OCI-LY7 (cell line): ENCODE data around the gene SNX32. TPM values are rescaled to one million over a fixed set of nuclear protein-coding genes. Genes with fewer than 3 reads are reported as not detected.

Source experiments
- BruUV-seq: library from RNA; stranded (reverse); fragments of 400-500 nt; replicated peaks from 2 replicates; lab custom pipeline; 2021; lab: Mats Ljungman, UMichigan
- CTCF ChIA-PET: fragments of 300-600 bp; sonication (Branson Sonifier 250); formaldehyde crosslinking; loops from one replicate; lab custom pipeline; 2022; ENCODE audit warnings: antibody characterized with exemption; ENCODE audit not compliant: unreplicated experiment; lab: Charles Lee
- POLR2A ChIA-PET: fragments of 300-600 bp; sonication (Branson Sonifier 250); formaldehyde crosslinking; loops from one replicate; lab custom pipeline; 2022; ENCODE audit warnings: antibody characterized with exemption; lab: Charles Lee
- DNase-seq: peaks from one replicate; pipeline ENCODE4 v3.0.0-alpha.2; 2015; ENCODE audit warnings: low spot score
- H2AFZ ChIP-seq: fragments of 200-600 bp; sonication (generic), shearing (Covaris generic); 2 replicates; pipeline ENCODE4 v1.6.1; 2014; ENCODE audit warnings: mild to moderate bottlenecking, antibody characterized with exemption, low read length, moderate library complexity
- H3K27ac ChIP-seq: fragments of 200-600 bp; sonication (generic); 2 replicates; pipeline ENCODE4 v1.5.1; 2014; ENCODE audit warnings: mixed run types, low read depth, mild to moderate bottlenecking, moderate library complexity, low read length, inconsistent platforms; ENCODE audit not compliant: poor library complexity, severe bottlenecking
- H3K36me3 ChIP-seq: fragments of 200-600 bp; sonication (generic); 2 replicates; pipeline ENCODE4 v1.6.1; 2014; ENCODE audit warnings: mild to moderate bottlenecking, antibody characterized with exemption, low read length, moderate library complexity, mixed read lengths; ENCODE audit not compliant: insufficient read depth
- H3K4me1 ChIP-seq: fragments of 200-600 bp; sonication (generic); 2 replicates; pipeline ENCODE4 v1.5.1; 2014; ENCODE audit warnings: mild to moderate bottlenecking, low read length; ENCODE audit not compliant: insufficient read depth, poor library complexity, severe bottlenecking
- H3K4me2 ChIP-seq: fragments of 200-600 bp; sonication (generic); 2 replicates; pipeline ENCODE4 v1.6.1; 2014; ENCODE audit warnings: mild to moderate bottlenecking, low read length
- H3K4me3 ChIP-seq: fragments of 200-600 bp; sonication (generic); 2 replicates; pipeline ENCODE4 v1.5.1; 2014; ENCODE audit warnings: mild to moderate bottlenecking, low read depth, low read length; ENCODE audit not compliant: poor library complexity, severe bottlenecking
- H3K79me2 ChIP-seq: fragments of 200-600 bp; sonication (generic); 2 replicates; pipeline ENCODE4 v1.6.1; 2016; ENCODE audit warnings: low read depth, mild to moderate bottlenecking, low read length, moderate library complexity, mixed read lengths; ENCODE audit not compliant: insufficient read depth
- H3K9me2 ChIP-seq: fragments of 200-600 bp; sonication (generic); 2 replicates; pipeline ENCODE4 v1.6.1; 2016; ENCODE audit warnings: mild to moderate bottlenecking, low read length, mixed read lengths; ENCODE audit not compliant: insufficient read depth
- H3K9me3 ChIP-seq: fragments of 200-600 bp; sonication (generic); 2 replicates; pipeline ENCODE4 v1.6.1; 2014; ENCODE audit warnings: mild to moderate bottlenecking, mixed run types, low read length, mixed read lengths
- H4K20me1 ChIP-seq: fragments of 200-600 bp; sonication (generic); 2 replicates; pipeline ENCODE4 v1.6.1; 2014; ENCODE audit warnings: mild to moderate bottlenecking, antibody characterized with exemption, low read length, moderate library complexity, mixed read lengths; ENCODE audit not compliant: insufficient read depth
- EZH2phosphoT487 ChIP-seq: fragments of 200-600 bp; sonication (generic); IDR thresholded peaks from 2 replicates; pipeline ENCODE4 v1.6.1; 2018; ENCODE audit warnings: low read depth, borderline replicate concordance, mild to moderate bottlenecking, mixed run types, antibody characterized with exemption, low read length, moderate library complexity, mixed read lengths
- intact Hi-C: fragments of 100-400 bp; cut with micrococcal nuclease; formaldehyde crosslinking; loops from one replicate; pipeline ENCODE4 v1.10.0; 2022; ENCODE audit not compliant: unreplicated experiment
- total RNA-seq, 2 experiments: library from RNA; depleted of rRNA in 1 of 2; stranded (reverse); fragments of >200 nt in 1 of 2; shearing (Covaris generic) in 1 of 2; gene quantifications; 2 replicates each; pipeline ENCODE4 v1.2.3, GENCODE V29; 2014 to 2022
- TF ChIP-seq, protein P1 (sequence below): fragments of 200-600 bp; sonication (generic); conservative IDR thresholded peaks from 2 replicates; pipeline ENCODE4 v1.5.1; 2014; ENCODE audit warnings: mild to moderate bottlenecking, antibody characterized with exemption, low read length, moderate library complexity, mixed read lengths

Gene SNX32
- total RNA-seq, 2 experiments from 2014 or later, result not detected

DNA sequence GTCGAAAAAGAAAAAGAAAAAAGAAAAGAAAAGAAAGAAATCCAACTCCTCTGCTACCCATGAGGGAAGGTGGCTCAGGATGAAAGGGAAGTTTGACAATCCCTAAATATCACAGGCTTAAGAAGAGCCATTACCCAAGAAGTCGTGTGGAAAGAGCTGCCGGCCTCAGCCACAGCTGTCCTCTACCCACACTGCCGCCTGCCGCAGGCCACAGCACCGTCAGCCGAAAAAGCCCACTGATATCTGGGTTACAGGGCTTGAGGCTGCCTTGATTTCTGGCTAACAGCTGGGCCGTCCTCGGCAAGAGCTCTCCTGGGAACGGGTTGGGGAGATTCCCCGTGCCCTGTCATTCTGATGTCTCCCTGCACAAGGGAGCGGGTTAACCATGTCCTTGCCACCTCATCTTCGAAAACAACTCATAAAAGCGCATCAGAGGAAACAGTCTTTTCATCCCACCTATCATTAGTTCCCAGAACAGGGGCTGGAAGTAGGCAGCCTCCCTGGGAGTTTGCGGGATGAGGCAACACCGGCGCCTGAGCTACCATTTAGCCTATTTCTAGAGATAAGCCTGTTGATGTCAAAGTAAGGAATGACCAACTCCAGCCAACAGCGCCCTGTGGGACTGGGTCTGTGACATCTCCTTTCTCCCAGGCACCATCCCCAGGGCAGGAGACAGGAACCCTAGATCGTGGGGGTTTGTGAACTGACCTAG, 21.8 kb upstream of the SNX32 start:
- Histone ChIP-seq H2AFZ (no peak overlapping the region), H3K79me2 (no peaks in the 10 kb centered on the region), H3K27ac (no peak overlapping the region), H3K4me3 (no peak overlapping the region), H3K4me2 (no peak overlapping the region), H4K20me1 (no peaks in the 10 kb centered on the region), H3K9me3 (no peaks in the 10 kb centered on the region), H3K36me3 (no peaks in the 10 kb centered on the region), H3K9me2 (no peaks in the 10 kb centered on the region), H3K4me1 (no peaks in the 10 kb centered on the region)
- TF ChIP-seq, protein P1, sequence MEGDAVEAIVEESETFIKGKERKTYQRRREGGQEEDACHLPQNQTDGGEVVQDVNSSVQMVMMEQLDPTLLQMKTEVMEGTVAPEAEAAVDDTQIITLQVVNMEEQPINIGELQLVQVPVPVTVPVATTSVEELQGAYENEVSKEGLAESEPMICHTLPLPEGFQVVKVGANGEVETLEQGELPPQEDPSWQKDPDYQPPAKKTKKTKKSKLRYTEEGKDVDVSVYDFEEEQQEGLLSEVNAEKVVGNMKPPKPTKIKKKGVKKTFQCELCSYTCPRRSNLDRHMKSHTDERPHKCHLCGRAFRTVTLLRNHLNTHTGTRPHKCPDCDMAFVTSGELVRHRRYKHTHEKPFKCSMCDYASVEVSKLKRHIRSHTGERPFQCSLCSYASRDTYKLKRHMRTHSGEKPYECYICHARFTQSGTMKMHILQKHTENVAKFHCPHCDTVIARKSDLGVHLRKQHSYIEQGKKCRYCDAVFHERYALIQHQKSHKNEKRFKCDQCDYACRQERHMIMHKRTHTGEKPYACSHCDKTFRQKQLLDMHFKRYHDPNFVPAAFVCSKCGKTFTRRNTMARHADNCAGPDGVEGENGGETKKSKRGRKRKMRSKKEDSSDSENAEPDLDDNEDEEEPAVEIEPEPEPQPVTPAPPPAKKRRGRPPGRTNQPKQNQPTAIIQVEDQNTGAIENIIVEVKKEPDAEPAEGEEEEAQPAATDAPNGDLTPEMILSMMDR, result no peak
- TF ChIP-seq EZH2phosphoT487, result no peak
- intact Hi-C loops, result no loop called here
- ChIA-PET CTCF (no interaction called here), POLR2A (no interaction called here)
- BruUV-seq, result no TSS peak
- no peak for DNase-seq

DNA sequence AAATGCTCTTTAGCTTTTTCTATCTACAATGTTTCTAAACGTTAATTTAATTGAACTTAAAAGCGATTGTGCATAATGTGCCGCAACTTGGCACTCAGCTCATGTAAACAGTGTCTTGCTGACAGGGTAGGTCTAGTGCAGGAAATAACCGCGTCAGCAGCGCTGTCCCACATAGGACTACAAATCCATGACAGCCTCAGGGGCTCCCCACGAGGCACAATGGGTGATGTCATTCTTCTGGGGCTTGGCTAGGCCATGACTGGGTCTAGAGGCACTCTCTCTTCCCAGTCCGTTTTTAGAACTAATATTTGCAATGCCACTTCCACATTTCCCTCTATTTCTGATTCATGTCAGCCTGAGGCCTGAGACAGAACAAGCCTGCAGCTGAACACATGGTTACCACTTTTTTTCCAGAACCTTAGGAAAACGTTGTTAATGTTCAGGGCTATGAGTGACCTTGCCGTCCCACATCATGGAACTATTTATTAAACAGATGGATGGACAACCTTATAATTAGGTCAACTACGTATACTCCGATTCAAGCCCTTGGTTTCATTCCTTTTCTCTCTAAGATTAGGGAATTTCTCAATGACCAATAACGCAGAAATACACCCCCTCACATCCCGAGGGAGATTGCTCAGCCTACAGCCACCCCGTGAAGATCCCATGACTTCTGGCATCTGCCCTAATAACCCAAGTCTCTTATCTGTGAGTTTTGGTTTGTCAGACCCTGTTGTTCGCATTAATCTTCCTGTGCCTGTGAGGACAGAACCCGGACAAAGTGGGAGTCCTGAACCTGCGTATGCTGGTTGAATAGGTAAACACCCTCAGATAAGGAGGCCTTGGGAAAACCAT, 19.4 kb upstream of the SNX32 start:
- ChIA-PET CTCF (no interaction called here), POLR2A (no interaction called here)
- Histone ChIP-seq H3K4me3 (no peak overlapping the region), H3K4me1 (peaks cover 5% of the 10 kb centered on the region), H2AFZ (no peak overlapping the region), H3K27ac (no peak overlapping the region), H4K20me1 (no peaks in the 10 kb centered on the region), H3K4me2 (no peak overlapping the region), H3K36me3 (no peaks in the 10 kb centered on the region), H3K9me2 (no peaks in the 10 kb centered on the region), H3K79me2 (no peaks in the 10 kb centered on the region), H3K9me3 (no peaks in the 10 kb centered on the region)
- DNase-seq, result no peak
- TF ChIP-seq EZH2phosphoT487, result no peak
- TF ChIP-seq, protein P1, result no peak
- no TSS peak for BruUV-seq
- intact Hi-C loops, result no loop called here
